ENCODE data around the gene AP2S1.
"Not testable (repeated sequence)": the region's sequence is repeated elsewhere in the genome, so short reads cannot be mapped to it uniquely, and the experiment has no call there.

The AP2S1 gene

DNA sequence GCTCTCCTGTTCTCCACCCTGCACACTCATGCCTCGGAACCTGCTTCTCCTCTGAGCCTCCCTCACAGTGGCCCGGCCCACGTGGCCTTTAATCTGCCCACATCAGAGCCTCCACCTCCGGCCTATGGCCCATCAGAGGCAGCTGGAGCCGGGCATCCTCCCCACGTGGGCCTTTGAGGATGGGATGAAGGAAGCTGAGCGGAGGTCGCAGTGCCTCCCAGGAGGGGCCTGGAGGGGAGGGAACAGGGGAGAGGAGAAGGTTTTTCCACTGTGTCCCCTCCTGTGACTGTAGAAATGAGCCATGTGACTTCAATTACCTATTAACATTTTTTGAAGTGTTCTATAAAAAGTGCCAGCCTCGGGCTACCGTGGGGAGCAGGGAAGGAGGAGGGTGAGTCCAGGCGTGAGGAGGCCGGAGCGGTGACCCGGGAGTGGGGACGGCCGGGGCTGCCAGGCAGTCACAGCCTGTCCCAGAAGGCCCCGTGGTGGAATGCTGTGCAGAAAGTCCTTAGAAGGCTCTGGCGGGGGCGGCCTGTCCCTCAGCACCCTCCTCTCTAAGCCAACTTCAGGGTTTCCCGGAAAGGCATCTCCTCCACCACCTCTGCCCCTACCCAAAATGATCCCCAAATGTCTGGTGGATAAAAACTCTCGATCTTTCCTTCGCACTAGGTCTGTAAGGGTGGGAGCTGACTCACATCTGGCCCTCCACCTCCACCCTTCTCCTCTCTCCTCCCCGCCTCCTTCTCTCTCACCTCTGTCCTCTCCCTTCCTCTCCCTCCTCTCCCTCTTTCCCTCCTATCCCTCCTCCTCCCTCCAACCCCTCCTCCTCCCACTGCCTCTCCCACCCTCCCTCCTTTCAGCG is 37.4 kb downstream of the AP2S1 start:
- no peak for TF ChIP-seq POLR2AphosphoS5 (IDR thresholded peaks at IDR 0.05; ENCODE audit: low read depth, low read length)
- no peak for TF ChIP-seq POLR2A (IDR thresholded peaks at IDR 0.05; ENCODE audit: low read depth, low read length)
- TF ChIP-seq TAF1 (IDR thresholded peaks at IDR 0.05; ENCODE audit: borderline replicate concordance, low read depth, low read length), result no peak
- DNase-seq (ENCODE audit: insufficient read length) (no peak), FAIRE-seq (no peak)

DNA sequence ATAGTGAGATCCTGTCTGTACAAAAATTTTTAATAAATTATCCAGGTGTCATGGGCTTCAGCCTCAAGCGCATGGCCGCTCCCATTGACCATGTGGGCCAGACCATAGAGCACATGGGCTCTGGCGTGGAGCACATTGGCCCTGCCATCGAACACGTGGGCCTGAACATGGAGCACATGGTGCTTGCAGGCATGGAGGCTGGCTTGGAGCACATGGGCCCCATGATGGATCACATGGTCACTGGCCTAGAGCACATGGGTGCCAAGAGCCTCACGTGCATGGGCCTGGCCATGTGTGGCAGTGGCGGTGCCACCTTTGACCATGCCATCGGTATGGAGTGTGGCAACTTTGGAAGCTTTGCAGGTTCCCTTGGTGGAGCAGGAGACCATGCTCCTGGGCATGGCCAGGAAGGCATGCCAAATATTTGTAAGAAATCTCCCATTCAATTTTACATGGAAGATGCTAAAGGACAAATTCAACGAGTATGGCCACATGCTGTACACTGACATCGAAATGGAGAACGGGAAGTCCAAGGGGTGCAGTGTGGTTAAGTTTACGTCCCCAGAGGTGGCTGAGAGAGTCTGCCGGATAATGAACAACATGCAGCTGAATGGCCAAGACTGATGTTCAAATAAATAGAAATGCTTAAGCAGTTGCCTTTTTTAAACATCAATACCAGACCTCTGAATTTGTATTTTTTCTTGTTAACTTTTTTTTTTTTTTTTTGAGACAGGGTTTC is 40.9 kb downstream of the AP2S1 start:
- FAIRE-seq (no peak), DNase-seq (ENCODE audit: insufficient read length) (no peak)
- TF ChIP-seq POLR2A (IDR thresholded peaks at IDR 0.05; ENCODE audit: low read depth, low read length), result no peak
- TF ChIP-seq POLR2AphosphoS5 (IDR thresholded peaks at IDR 0.05; ENCODE audit: low read depth, low read length), result no peak
- no peak for TF ChIP-seq TAF1 (IDR thresholded peaks at IDR 0.05; ENCODE audit: borderline replicate concordance, low read depth, low read length)

DNA sequence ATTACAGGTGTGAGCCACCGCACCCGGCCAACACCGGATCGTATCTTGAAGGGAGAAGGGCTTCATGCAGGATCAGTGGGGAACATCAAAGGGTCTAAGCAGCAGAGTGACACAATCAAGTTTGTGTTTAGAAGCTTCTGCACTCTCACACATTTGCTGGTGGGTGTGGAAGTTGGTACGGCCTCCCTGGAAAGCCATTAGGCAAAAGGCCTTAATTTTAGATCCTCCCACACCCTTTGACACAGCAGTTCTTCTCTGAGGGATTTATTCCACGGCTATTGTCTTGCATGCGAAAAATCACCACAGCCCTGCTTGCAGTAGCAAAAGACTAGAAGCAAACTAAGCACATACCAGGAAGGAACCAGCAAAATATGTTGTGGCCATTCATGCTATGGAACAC is 44.0 kb downstream of the AP2S1 start:
- DNase-seq (ENCODE audit: insufficient read length), result no peak
- TF ChIP-seq POLR2A (IDR thresholded peaks at IDR 0.05; ENCODE audit: low read depth, low read length), result no peak
- no peak for TF ChIP-seq POLR2AphosphoS5 (IDR thresholded peaks at IDR 0.05; ENCODE audit: low read depth, low read length)
- no peak for TF ChIP-seq TAF1 (IDR thresholded peaks at IDR 0.05; ENCODE audit: borderline replicate concordance, low read depth, low read length)
- no peak for FAIRE-seq

DNA sequence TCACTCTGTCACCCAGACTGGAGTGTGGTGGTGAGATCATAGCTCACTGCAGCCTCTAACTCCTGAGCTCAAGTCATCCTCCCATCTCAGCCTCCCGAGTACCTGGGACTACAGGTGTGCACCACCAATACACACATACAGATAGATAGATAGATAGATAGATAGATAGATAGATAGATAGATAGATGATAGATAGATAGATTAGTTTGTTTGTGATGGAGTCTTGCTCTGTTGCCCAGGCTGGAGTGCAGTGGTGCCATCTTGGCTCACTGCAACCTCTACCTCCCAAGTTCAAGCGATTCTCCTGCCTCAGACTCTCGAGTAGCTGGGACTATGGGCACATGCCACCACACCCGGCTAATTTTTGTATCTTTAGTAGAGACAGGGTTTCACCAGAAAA is 46.2 kb downstream of the AP2S1 start:
- DNase-seq (ENCODE audit: insufficient read length); FAIRE-seq: not testable (repeated sequence)

DNA sequence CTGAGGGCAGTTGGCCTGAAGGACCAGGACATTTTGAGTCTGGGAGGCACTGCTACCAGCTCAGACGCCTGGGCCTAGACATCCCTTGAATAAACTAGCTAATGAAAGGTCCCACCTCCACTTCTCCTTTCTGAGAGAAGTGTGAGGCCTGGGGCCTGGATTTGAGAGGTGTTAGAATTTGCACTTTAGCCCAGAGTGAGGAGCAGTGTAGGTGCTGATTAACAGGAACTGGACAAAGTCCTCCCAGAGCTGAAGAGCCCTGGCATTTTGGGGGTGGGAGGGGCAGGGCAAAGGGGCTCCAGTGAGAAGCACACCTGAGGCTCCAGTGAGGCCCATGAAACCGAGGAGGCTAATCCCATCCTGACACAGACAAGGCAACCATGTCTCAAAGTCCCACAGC is 47.1 kb downstream of the AP2S1 start:
- DNase-seq (ENCODE audit: insufficient read length) (no peak), FAIRE-seq (no peak)
- TF ChIP-seq POLR2AphosphoS5 (IDR thresholded peaks at IDR 0.05; ENCODE audit: low read depth, low read length) (no peak), POLR2A (IDR thresholded peaks at IDR 0.05; ENCODE audit: low read depth, low read length) (no peak), TAF1 (IDR thresholded peaks at IDR 0.05; ENCODE audit: borderline replicate concordance, low read depth, low read length) (no peak)

DNA sequence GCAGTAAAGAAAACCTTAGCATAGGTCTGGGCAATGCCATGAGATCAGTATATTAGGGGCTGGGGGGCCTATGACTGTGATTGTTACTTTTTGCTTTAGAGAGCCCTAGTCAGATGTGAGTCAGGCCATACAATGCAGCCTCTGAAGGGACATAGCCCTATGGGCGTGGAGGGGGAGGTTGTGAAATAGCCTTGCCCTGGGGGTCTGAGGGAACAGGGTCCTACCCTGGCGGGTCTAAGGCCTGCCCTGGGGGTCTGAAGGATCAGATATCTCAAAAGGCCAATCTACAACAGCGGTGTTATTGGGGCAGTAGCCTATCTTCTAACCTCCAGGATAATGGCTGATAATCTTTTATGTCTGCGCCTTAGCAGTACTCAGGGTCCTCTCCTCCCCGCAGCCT is 48.5 kb downstream of the AP2S1 start:
- DNase-seq (ENCODE audit: insufficient read length) (no peak), FAIRE-seq (no peak)
- no peak for TF ChIP-seq POLR2AphosphoS5 (IDR thresholded peaks at IDR 0.05; ENCODE audit: low read depth, low read length)
- no peak for TF ChIP-seq TAF1 (IDR thresholded peaks at IDR 0.05; ENCODE audit: borderline replicate concordance, low read depth, low read length)
- no peak for TF ChIP-seq POLR2A (IDR thresholded peaks at IDR 0.05; ENCODE audit: low read depth, low read length)

DNA sequence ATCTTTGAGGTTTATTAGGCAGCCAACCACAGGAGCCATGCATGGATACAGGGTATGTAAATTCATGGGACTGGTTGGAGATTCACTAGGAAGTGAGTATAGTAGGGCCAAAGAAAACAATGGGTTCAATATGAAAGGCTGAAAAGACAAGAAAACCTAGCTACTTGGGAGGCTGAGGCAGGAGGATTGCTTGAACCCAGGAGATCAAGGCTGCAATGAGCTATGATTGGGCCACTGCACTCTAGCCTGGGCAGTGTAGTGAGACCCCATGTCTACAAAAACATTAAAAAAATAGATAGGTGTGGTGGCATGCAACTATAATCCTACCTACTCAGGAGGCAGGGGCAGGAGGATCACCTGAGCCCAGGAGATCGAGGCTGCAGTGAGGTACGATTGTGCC is 51.9 kb downstream of the AP2S1 start:
- FAIRE-seq (no peak), DNase-seq (ENCODE audit: insufficient read length) (no peak)
- no peak for TF ChIP-seq POLR2A (IDR thresholded peaks at IDR 0.05; ENCODE audit: low read depth, low read length)
- no peak for TF ChIP-seq POLR2AphosphoS5 (IDR thresholded peaks at IDR 0.05; ENCODE audit: low read depth, low read length)

DNA sequence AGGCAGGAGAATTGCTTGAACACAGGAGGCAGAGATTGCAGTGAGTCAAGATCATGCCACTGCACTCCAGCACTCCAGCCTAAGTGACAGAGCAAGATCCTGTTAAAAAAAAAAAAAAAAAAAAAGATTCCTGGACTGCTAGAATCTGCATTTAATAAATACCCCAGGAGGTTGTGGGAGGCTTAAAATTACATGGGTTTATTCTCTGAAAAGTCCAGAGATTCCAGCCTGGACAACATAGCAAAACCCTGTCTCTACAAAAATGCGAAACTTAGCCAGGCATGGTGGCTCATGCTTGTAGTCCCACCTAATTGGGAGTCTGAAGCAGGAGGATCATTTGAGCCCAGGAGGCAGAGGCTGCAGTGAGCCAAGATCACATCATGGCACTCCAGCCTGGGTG is 52.8 kb downstream of the AP2S1 start:
- FAIRE-seq (no peak), DNase-seq (ENCODE audit: insufficient read length) (no peak)
- TF ChIP-seq POLR2AphosphoS5 (IDR thresholded peaks at IDR 0.05; ENCODE audit: low read depth, low read length) (no peak), TAF1 (IDR thresholded peaks at IDR 0.05; ENCODE audit: borderline replicate concordance, low read depth, low read length) (no peak), POLR2A (IDR thresholded peaks at IDR 0.05; ENCODE audit: low read depth, low read length) (no peak)

DNA sequence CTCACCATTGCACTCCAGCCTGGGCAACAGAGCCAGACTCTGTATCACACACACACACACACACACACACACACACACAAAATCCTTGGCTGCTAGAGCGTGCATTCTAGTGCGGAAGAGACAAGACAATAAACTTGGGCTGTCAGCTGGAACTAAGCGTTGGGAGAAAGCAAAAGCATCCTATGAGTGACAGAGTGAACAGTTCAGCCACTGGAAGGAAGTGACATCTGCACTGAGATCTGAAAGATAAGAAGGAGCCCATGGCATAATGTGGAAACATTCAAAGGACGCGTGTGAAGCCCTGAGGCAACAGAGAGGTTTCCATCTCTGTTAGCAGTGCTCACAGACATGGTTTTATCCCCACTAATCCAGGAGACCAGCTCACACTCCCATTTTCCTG is 58.7 kb downstream of the AP2S1 start:
- no peak for DNase-seq (ENCODE audit: insufficient read length)
- FAIRE-seq, result no peak
- TF ChIP-seq TAF1 (IDR thresholded peaks at IDR 0.05; ENCODE audit: borderline replicate concordance, low read depth, low read length) (no peak), POLR2AphosphoS5 (IDR thresholded peaks at IDR 0.05; ENCODE audit: low read depth, low read length) (no peak), POLR2A (IDR thresholded peaks at IDR 0.05; ENCODE audit: low read depth, low read length) (no peak)

DNA sequence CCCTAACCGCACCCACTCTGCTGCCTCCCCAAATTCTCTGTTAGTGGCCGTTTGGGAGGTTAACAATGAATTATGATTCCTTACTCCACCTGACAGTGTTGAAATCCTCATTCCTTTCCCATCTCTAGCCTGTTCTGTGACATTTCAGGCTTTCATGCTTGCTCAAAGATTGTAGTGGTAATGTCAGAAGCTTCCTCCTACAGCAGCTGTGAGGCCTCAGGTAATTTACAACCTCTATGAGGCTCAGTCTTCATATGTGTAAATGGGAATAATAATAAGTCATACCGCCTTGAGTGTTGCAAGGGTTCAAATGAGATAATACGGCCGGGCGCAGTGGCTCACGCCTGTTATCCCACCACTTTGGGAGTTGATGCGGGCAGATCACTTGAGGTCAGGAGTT is 61.3 kb downstream of the AP2S1 start:
- no peak for DNase-seq (ENCODE audit: insufficient read length)
- FAIRE-seq, result no peak
- TF ChIP-seq POLR2A (IDR thresholded peaks at IDR 0.05; ENCODE audit: low read depth, low read length), result no peak
- no peak for TF ChIP-seq TAF1 (IDR thresholded peaks at IDR 0.05; ENCODE audit: borderline replicate concordance, low read depth, low read length)
- no peak for TF ChIP-seq POLR2AphosphoS5 (IDR thresholded peaks at IDR 0.05; ENCODE audit: low read depth, low read length)

DNA sequence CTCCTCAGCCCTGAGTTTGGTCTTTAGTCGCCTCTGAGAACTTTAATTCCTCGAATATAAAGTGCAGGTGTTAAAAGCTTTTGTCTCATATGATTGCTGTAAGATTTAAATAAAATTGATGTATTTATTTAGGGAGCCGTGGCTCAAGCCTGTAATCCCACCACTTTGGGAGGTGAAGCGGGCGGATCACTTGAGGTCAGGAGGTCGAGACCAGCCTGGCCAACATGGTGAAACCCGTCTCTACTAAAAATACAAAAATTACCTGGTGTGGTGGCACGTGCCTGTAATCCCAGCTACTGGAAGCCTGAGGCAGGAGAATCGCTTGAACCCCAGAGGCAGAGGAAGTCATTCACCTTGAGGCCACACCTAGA is 61.7 kb downstream of the AP2S1 start:
- no peak for TF ChIP-seq POLR2AphosphoS5 (IDR thresholded peaks at IDR 0.05; ENCODE audit: low read depth, low read length)
- no peak for TF ChIP-seq POLR2A (IDR thresholded peaks at IDR 0.05; ENCODE audit: low read depth, low read length)
- TF ChIP-seq TAF1 (IDR thresholded peaks at IDR 0.05; ENCODE audit: borderline replicate concordance, low read depth, low read length), result no peak
- DNase-seq (ENCODE audit: insufficient read length) (no peak), FAIRE-seq (no peak)

DNA sequence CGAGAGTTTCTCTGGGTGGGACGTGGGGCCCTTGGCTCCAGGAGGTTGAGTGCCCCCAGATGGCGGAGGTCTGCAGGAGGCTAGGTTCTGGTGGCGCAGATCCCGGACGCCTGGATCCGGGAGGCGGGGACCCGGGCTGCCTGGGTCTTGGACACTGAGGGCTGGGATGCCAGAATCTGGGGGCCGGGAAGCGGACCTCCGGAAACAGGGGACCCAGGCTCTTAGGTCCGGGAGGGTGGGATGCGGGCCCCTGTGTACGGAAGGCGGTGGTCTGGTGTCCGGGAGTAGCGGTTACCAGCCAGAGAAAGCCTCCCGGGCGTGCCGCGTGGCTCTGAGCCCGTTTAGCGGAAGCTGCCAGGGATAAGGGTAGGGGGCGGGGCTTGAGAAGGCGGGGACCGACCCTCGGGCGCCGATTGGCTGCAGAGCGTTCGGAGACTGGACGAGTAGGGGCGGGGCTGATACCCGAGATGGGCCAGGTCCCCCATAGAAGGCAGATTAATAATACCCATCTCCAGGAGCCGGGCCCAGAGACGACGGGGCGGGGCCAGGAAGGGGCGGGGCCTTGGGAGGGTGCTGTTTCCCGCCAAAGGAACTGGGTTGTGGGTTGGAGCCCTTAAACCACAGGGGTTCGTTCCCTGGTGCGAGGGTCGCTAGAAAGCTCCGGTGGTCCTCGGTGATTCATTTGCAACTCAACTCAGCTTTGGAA is 62.2 kb downstream of the AP2S1 start, which contains the start of gene SLC1A5:
TSS of gene SLC1A5 (minus strand) at position 333 of the 706 bp plus-strand sequence. CDS start 629 bp downstream, outside the sequence.
- FAIRE-seq, result peak; percentile 75

More for the DNA sequence above, 62.2 kb downstream of the AP2S1 start, which contains the start of gene SLC1A5:
- TF ChIP-seq TAF1 (IDR thresholded peaks at IDR 0.05; ENCODE audit: borderline replicate concordance, low read depth, low read length), result peak; percentile 100
- TF ChIP-seq POLR2AphosphoS5 (IDR thresholded peaks at IDR 0.05; ENCODE audit: low read depth, low read length), result peak; percentile 99
- peak; percentile 100 for TF ChIP-seq POLR2A (IDR thresholded peaks at IDR 0.05; ENCODE audit: low read depth, low read length)
- peak; percentile 96 for DNase-seq (ENCODE audit: insufficient read length)
